Gastrocnemius medialis (tissue), 4 donors: ENCODE measurements around the gene OR56A1.

Source experiments
- CTCF ChIP-seq, 5 experiments: fragments of 450-650 bp in 3 of 5; fragments of 200-600 bp in 2 of 5; sonication (generic) in 2 of 5; IDR thresholded peaks in 4 of 5; conservative IDR thresholded peaks in 1 of 5; 1 replicate in 4 of 5; 2 replicates in 1 of 5; pipeline ENCODE4 v1.5.1; 2016 to 2019; ENCODE audit warnings: antibody characterized with exemption in 5 of 5, mild to moderate bottlenecking in 3 of 5, moderate library complexity in 3 of 5
- POLR2A ChIP-seq, 2 donors: fragments of 450-650 bp; IDR thresholded peaks; one replicate each; pipeline ENCODE4 v1.6.1; 2017; ENCODE audit warnings: antibody characterized with exemption in 2 of 2, mild to moderate bottlenecking in 2 of 2, moderate library complexity in 2 of 2

DNA sequence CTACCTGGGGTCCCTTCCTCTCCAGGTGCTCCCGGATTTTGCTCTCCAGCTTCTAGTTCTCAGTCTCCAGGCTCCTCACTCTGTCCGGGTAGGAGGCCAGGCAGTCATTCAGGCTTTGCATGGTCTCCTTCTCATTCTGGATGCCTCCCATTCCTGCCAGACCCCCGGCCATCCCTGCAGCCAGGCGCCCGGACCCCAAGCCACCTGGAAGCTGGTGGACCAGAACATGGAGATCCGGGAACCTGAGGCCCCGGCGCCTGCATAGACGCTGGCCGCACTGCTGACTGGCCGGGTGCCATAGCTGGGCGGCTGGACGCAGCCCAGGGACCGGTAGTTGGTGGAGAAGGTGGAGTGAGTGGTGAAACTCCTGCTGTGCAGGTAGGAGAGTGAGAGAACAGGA is 35.8 kb downstream of the OR56A1 start:
- TF ChIP-seq POLR2A (IDR thresholded peaks at IDR 0.05): no peak
- no peak for TF ChIP-seq CTCF (IDR thresholded peaks at IDR 0.05 in 4 of 5, conservative IDR thresholded peaks at IDR 0.05 in 1 of 5)
